Ureter (tissue), 1 donor: ENCODE results near the gene BTBD1. TPM values are rescaled to one million over a fixed set of nuclear protein-coding genes. Genes with fewer than 3 reads are reported as not detected.
A peak's percentile ranks its signal among the peaks of the same experiment; 100 is the strongest.

Experiments
- DNase-seq: peaks from one replicate; pipeline ENCODE4 v3.0.0-alpha.2; 2020; ENCODE audit warnings: low spot score
- total RNA-seq: library from RNA; stranded (reverse); gene quantifications from one replicate; pipeline ENCODE4 v1.2.4, GENCODE V29; 2023
- donor health status: DM: yes; HTN: yes; CAD: no.

Gene BTBD1
- total RNA-seq, 1 donor from 2014 or later, result 64.9 TPM

DNA sequence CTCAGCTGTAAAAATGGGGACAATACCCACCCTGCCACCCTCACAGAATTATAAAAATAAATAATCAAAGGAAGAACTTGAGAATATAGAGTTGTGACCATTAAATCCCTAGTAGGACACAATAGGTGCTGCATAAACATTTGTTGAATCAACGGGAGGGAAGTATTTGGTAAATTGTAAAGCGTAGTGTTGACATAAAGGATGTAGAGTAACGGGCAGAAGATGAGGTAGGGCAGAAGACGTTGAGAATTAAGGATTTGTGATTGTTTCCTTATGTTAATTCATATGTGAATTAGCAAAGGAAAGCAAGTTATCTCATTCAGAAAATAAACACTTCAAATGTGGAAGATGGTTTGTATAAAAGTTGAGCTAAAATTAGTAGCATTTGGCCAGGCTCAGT lies 73.9 kb downstream of the BTBD1 start:
- DNase-seq, result no peak

- DNase-seq, result no peak
Measured at GRCh38 chr15:82992436-82992998, 74.5 kb downstream of the BTBD1 start.

DNA sequence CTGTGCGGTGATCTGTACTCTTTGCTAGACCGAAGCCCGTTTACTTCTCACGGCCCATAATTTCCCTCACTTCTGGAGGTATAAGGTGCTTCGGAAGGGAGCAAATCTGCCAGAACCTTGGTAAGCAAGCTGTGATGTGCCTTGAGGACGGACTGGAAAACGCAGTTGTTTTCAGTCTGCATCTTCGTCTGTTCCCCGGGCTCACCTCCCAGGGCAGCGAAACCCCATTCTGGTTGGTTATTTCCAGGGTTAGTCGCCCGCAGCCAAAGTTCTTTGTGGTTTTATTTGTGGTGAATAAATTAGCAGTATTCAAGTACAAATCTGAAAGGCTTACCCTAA lies 80.6 kb downstream of the BTBD1 start:
- no peak for DNase-seq

DNA sequence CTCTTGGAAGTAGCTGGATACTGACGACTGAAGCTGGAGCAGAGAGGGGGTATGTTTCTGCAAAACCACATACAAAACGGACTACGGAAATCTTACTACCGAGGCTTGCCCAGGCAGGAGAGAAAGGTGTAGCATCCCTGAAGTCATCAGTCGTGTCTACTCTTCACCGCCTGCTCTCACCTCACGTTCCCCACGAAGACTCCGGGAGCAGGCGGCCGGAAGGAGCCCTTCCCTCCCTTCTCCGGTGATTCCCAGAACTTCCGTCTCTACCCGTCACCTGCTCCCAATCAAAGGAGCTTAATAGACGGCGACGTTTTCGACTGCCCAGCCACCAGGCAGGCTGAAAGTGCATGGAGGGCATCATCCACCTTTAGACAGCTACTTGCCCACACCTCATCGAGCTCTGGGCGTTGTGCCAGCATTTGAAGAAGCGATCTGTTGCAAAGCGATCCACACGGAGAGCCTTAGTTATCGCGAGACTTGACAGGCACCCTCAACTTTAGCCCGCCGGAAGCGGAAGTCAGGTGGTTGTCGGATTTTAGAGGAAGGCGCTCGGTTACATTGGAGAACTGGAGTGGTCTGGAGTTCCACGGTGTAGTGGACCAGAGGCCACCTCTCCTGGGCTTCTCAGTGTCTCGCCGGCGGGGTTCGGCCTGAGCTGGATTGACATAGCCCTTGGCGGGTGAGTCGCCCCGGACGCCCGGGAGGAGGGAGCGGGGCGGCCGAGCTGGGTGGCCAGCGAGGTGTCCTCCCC lies 81.2 kb downstream of the BTBD1 start, which contains the start of gene RAMAC:
TSS of gene RAMAC (plus strand) at position 523 of the 754 bp plus-strand sequence. CDS start 2,809 bp downstream, outside the sequence.
- peak; percentile 95 for DNase-seq

GRCh38 chr15:82980981-82981380 lies 86.1 kb downstream of the BTBD1 start:
- no peak for DNase-seq

DNA sequence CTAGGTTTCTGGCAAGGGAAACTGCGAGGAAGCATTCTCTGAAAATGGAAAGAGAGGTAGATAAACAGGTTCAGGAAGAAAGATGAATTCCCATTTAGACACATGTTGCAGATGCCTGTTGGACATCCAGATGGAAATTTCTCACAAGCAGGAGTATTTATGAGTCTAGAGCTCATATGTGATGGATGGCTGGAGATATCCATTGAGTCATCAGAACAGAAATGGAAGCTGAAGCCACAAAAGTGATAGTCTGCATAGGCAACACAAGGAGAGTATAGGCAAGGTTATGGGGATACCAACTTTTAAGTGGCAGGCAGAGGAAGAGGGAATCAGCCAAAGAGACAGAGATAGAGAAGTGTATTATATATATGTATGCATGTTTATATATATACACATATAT lies 87.3 kb downstream of the BTBD1 start:
- DNase-seq, result no peak

DNA sequence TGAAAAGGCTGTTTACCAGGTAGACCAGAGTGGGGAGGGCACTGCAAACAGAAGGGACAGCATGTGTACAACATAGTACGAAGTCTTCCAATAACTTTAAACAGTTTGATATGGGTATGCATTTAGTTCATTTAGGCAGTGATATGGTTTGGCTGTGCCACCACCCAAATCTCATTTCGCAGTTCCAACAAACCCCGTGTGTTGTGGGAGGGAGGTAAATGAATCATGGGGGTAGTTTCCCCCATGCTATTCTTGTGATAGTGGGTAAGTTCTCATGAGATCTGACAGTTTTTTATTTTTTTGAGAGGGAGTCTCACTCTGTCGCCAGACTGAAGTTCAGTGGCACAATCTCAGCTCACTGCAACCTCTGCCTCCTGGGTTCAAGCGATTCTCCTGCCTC lies 88.6 kb downstream of the BTBD1 start:
- no peak for DNase-seq

- DNase-seq, result no peak
Measured at GRCh38 chr15:82977076-82977475, 90.0 kb downstream of the BTBD1 start.

- DNase-seq, result no peak
Measured at GRCh38 chr15:82972990-82973389, 94.1 kb downstream of the BTBD1 start.

GRCh38 chr15:82971218-82971984 lies 95.7 kb downstream of the BTBD1 start:
- DNase-seq, result no peak

DNA sequence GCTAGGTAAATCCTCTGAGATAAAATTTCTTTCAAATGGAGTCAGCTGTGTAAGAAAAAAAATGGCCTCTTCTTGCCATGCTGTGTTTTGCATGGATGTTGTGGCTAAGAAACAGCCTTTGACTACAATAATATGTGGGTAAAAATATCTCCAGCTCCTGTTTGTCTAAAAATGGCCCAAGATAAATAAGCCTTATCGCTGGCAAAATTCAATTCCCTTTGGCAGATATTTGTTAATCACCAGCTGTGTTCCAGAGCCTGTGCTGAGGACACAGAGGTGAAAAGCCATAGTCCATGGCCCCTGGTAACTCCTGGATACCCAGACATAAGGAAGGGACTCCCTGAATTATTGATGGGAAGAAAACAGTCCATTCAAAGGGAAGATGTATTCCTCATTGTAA lies 96.4 kb downstream of the BTBD1 start:
- DNase-seq, result no peak

DNA sequence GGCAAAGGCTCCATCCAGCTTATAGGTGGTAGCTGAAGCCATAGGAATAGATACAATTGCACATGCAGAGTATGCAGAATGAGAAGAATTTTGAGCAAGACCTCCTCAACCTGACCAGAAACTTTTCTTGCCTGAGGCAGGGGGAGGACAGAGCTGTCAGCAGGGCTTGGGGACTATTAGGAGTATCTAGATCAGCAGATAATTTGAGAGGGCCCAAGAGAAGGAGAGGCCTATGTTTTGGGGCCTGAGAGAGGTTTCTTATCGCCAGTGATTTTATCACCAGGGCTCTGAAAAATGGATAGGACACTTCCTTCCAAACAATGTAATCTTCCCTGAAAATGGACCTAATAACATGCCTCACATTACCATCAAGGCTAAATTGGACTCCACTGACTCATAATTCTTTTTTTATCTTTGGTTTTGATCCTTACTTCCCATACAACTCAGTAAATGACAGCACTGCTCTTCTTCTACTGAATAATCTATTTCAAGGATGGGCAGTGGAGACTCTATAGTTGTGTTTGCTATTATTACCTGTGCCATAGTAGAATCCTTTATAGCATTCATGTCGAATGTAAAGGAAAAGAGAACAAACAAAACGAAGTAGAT lies 96.9 kb downstream of the BTBD1 start:
- no peak for DNase-seq

- DNase-seq, result no peak
Measured at GRCh38 chr15:82969353-82969752, 97.7 kb downstream of the BTBD1 start.

DNA sequence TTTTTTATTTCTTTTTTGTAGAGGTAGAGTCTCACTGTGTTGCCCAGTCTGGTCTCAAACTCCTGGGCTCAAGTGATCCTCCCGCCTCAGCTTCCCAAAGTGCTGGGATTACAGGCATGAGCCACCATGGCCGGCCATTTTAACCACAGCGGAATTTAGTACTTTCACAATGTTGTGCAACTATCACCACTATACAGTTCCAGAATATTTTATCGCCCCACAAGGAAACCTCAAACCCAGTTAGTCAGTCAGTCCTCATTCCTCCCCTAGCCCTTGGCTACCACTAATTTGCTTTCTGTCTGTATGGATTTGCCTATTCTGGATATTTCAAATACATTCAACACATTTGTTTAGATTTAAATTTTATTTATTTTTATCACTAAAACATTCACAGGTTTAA lies 99.0 kb downstream of the BTBD1 start:
- no peak for DNase-seq

DNA sequence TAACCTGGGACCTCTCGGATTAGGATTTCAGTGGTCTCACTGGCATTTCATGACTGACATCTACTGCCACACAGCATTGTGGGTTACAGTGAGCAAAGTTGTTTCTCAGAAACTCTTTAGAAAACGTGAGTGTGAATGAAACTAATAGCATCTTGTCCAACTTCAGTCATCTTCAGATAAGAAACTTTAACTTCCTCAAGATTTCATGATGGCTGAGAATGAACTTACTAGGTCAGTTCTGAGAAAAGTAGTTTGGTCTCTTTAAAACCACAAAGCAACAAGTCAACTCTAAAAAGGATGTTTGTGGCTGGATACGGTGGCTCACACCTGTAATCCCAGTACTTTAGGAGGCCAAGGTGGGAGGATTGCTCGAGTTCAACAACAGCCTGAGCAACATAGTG lies 100.4 kb downstream of the BTBD1 start:
- DNase-seq, result no peak

Other genes with a start within 250 kb of the BTBD1 start
- gene HOMER2, start 114.5 kb downstream of the BTBD1 start, total RNA-seq, result 9.4 TPM
- 18.6 TPM for gene RAMAC, start 81.0 kb downstream of the BTBD1 start, total RNA-seq
- gene C15orf40, start 55.6 kb downstream of the BTBD1 start, total RNA-seq, result 28.1 TPM
- 8.7 TPM for gene TM6SF1, start 40.4 kb upstream of the BTBD1 start, total RNA-seq
- gene HDGFL3, start 140.6 kb upstream of the BTBD1 start, total RNA-seq, result 68.7 TPM
- 1.1 TPM for gene BNC1, start 217.4 kb upstream of the BTBD1 start, total RNA-seq